Renal pelvis (tissue), 4 donors: ENCODE results near the gene PTPRN2. TPM values are rescaled to one million over a fixed set of nuclear protein-coding genes. Genes with fewer than 3 reads are reported as not detected.
"Not testable (repeated sequence)": the region's sequence is repeated elsewhere in the genome, so short reads cannot be mapped to it uniquely, and the experiment has no call there.

Source experiments
- DNase-seq: peaks from one replicate; pipeline ENCODE4 v3.0.0-alpha.2; 2013
- polyA plus RNA-seq, 3 donors: library from polyadenylated mRNA; unstranded; fragments of 120-200 nt; gene quantifications; one replicate each; pipeline ENCODE4 v1.2.1, GENCODE V29; 2013; ENCODE audit not compliant: insufficient read length in 3 of 3

Gene PTPRN2
- polyA plus RNA-seq, 3 donors: 6.6 to 7.5 (median 7.4) TPM

DNA sequence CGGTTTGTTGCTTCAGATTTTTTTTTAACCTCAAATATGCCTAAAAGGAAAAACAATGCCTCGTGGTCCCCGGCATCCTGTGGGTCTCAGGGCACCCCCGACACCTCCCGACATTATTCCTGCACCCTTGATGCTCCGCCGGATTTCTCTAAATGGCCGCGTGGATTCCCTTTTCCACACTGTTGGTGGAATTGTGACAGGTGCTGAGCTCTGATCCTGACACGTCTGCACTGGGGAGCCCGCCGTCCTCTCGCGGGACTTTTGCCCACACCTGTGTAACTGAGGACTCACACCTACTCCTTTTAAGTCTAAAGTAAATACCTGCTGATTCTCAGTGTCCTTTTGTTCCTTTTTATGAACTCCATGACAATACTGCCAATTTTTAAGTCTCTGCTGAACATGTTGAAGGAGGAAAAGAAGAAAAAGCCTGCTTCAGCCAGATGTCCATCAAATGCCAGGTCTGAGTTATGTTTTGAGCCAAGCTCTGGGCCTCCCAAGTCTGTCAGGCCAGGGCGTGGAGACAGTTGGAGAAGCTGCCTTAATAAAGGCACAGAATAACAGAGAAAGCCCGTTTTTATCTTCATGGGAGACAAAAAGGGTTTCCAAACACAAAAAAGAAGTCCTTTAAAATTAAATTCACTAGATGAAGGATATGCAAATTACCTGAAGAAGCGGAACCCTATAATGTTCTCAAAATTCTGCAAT lies 682.6 kb downstream of the PTPRN2 start:
- no peak for DNase-seq

DNA sequence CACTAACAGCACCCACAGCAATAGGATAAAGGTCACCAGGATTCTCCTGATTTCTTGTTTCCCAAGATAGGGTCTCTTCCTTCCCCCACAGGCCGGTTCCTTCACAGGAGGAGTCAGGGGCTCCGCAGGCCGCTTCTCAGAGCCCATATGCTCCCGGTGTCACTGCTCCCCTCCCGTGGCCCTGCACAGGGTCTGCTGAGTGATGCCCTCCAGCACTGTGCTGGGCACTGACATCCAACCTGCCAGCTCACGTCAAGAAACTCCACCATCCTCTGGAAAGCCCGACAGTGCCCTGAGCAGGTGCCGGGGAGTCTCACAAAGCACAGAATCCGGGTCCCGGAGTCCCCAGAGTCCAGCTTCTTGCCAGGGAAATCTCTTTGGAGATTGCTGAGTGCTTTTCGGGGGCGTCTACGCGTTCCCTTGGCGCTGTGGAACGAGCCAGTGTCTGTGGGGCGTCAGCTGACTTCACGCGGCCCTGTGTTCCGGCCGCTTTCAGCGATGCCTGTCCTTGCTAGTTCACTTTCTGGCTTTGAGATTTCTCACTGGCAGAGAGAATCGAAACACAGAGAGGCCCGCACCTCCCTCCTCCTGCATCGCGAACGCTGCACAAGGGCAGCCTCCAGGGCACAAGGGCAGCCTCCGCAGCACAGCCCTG lies 683.3 kb downstream of the PTPRN2 start:
- no peak for DNase-seq

DNA sequence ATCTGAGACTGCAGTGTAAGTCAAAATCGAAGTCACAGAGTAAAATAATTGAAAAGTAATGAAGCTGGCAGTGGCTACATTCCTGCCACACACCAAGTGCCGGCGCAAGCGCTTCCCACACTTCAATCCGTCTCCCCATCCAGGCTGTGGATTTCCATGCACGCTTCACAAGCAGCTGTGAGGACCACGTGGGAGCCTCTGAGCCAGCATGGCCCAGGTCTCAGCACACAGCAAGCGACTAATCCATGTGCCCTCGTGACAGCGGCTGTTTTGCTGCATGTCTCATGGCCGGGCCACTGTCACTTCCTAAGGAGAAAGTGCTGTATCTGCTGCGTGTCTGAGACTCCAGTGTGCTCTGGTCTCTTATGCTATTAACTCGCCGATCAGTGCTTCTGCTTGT lies 683.9 kb downstream of the PTPRN2 start:
- DNase-seq: no peak

DNA sequence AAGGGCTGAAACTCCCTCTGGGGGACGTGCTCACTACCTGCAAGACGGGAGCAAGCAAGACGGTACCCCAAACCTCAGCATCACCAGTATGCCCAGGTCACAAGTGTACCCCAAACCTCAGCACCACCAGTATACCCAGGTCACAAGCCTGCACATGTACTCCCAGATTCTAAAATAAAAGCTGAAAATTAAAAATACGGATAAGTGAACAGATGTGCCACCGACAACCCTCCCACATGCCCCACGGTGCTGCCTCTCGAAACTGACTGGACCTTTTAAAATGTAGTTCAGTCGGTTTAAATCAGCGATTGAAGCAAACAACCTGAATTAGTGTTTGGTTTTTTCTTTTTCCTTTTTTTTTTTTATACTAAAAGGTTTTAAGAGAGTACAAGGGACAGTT lies 684.3 kb downstream of the PTPRN2 start:
- DNase-seq: no peak

DNA sequence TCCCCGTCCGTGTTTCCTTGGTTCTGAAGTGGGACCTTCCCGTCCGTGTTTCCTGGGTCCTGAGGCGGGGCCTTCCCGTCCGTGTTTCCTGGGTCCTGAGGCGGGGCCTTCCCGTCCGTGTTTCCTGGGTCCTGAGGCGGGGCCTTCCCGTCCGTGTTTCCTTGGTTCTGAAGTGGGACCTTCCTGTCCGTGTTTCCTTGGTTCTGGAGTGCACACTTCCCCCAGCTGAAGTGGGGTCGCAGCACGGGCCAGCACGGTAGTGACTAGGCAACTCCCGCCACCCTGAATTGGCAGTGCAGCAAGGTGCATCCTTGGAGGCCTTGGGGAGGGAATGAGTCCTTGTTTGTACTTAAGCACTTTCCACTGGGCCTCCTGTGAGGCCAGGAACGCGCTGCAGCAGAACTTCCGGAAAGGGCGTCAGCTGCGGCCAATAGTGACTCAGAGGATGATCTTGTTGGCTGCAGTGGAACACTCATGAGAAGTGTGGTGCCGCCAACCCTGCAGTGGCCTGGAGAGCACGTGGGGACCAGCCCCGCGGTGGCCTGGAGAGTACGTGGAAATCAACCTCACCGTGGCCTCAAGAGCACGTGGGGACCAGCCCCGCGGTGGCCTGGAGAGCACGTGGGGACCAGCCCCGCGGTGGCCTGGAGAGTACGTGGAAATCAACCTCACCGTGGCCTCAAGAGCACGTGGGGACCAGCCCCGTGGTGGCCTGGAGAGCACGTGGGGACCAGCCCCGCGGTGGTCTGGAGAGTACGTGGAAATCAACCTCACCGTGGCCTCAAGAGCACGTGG lies 685.6 kb downstream of the PTPRN2 start:
- DNase-seq: not testable (repeated sequence)

DNA sequence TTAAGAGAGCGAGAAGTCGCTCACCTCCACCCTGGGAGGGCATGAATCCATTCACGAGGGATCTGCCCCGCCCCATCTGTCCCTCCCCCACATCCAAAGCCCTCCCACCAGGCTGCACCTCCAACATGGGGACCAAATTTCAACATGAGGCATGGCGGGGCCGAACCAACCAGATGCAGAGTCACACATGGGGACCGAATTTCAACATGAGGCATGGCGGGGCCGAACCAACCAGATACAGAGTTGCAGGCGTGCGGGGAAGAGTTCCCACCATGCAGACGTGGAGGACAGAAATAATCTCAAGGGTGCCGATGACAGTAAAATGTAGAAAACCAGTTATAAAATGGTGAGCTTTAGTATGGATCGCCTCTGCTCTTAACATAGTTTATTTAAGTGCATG lies 686.5 kb downstream of the PTPRN2 start:
- DNase-seq: no peak

DNA sequence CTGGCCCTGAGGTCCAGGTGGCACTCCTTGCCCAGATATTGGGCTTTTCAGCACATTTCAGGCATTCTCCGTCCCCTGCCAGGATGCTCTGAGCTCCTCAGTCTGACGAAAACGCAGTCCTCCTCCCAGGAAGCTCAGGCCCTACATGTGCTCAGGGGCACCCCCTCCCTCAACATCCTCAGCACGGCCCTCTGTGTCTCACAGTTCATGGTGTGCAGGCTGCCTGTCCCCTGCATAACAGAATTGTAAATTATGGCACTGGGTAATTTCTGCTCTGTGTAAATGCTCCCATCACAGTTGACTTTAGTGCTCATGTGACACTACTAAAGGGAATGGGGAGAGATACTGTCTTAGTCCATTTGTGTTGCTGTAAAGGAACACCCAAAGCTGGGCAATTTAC lies 687.1 kb downstream of the PTPRN2 start:
- DNase-seq: no peak

DNA sequence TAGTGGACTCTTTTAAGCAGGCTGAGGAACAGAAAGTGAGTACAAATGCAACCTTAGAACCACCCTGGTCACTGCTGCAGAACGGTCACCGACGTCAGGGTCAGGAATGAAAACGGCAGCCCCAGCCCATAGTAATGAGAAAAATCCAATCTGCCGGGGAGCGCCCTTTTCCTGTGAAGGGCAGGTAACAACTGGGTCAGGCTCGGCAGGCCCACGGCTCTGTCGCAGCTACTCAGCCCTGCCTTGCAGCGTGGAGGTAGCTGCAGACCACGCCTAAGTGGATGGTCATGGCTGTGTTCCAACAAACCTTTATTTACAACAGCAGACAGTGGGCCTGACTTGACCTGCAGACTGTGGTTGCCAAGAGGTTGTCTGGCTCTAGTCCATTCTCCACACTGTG lies 687.6 kb downstream of the PTPRN2 start:
- DNase-seq: no peak

DNA sequence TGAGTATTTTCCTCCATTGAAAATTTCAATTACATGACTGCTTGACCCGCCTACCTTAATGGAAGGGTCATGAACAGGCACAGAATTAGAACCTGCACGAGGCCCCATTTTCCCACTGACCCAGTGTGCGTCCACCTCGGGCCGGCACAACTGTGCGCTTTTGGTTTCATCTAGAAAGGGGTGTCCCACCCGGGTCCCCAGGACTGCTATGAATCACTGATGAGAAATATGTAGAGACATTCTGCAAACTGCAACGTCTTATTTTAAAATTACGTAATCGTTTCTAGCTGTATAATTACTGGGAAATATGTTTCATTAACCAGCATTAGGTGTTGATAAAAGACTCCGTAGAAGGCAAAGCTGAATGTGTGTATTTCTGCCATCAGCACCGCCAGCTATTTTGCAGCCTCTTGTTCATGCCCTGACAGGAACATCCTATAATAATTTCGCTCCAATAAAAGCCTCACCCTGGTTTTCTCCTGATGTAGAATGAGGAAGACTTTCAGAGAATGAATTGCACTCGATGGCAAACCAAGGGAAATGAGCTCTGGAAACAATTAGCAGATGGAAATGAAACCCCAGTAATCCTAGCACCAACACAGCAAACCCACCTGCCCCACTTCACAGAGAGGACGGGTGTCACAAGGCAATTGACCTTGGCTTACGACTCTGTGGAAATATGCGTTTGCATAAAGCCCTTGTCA lies 688.7 kb downstream of the PTPRN2 start:
- DNase-seq: no peak

DNA sequence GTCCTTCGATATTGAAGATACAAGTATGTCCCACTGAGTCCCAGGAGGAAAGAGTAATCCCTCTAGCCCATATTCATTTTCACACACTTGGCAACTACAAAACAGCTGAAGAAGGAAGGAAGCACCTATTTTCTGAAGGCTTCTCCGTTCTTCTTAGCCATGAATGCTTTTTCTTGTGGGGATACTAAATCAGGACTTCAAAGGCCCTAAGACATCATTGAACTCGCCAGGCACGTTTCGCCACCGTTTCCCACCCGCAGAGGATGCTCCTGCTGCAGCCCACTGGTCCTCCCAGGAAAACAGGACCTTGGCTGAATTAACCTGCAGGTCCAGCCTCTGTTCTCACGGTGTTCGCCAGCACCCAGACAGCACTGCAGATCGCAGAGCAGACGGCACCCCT lies 689.4 kb downstream of the PTPRN2 start:
- DNase-seq: no peak

DNA sequence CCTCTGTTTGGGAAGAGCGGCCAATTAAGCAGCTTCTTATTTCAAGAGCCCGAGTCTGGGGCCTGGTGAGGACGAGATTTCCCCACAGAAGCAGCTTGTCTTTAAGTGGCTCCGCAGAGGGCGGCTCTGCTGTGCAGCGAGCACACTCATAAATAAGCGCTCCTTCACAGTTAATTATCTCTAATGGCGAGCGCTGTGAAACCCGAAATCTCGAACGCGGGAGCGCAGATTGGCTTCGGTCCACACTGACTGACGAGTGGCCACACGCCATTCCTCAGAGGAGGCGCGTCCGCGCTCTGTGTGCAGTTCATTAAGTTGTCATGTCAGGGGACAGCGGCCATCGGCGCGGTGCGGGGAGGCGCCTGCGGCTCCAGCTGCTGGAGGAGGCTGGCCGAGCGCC lies 689.9 kb downstream of the PTPRN2 start:
- no peak for DNase-seq

DNA sequence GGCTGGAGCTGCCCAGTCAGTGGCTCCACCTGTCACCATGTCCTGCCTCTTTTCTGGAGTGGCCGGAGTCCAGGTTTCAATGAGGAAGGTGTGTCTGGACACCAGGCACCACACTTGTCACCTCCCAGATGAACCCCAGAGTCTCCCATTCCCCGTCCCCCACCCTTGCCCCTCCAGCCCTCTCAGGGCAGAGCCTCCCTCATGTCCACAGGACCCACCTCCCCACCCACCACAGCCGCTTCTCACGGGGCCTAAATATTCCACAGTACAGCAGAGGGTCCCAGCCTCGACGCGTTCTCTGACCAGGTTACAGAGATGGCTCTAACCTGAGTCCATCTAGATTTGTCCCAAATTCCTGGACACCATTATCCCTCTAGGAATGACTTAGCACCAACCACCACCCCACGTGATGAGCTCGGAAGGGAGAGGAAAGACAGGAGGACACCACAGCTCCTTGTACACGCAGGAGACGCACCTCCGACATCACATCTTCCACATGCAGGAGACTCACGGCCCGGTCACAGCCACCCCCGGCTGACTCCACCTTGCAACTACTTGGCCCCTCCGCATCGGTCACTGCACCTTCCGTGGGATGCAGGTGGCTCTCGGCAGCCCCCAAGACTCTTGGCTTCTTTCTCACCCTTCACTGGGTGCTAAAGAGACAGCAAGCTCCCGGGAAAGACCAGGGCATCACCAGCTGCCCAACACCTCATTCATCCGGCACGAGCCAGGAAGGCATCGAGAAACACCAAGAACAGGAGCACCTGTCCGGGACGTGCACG lies 690.7 kb downstream of the PTPRN2 start:
- DNase-seq: no peak

DNA sequence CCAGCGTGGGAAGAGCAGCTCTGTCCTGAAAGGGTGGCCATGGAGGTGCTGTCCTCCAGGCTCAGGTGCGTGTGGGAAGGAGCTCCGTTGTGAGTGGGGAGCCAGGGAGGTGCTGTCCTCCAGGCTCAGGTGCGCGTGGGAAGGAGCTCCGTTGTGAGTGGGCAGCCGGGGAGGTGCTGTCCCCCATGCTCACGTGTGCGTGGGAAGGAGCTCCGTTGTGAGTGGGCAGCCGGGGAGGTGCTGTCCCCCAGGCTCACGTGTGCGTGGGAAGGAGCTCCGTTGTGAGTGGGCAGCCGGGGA lies 691.3 kb downstream of the PTPRN2 start:
- DNase-seq: not testable (repeated sequence)

DNA sequence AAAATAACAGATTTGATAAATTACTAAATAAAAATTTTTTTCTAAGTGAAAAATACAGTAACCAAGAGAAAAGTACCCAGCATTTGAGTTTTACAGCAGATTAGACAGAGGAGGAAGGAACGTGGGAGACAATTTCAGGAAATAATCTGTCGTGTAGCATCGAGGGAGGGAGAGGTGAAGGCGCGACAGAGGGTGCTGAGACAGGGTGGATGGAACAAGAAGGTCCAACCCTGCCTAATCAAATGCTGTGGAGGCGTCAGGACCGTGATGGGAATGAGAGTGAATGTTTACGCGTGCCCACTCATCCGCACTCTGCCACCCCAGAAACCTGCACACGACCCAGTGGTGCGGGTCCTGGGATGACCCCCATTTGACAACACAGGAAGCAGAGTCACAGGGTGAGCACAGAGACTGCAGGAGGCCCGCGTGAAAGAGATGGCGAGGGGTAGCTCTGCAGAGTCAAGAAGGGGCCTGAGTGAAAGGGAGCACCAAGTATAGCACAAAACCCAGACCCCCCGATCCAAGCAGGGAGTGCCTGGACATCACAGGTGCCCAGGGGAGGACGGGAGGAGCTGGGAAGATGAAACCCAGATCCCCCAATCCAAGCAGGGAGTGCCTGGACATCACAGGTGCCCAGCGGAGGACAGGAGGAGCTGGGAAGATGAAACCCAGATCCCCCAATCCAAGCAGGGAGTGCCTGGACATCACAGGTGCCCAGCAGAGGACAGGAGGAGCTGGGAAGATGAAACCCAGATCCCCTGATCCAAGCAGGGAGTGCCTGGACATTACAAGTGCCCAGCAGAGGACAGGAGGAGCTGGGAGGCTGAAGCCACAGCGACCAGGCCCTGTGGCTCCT lies 691.9 kb downstream of the PTPRN2 start:
- DNase-seq: no peak

DNA sequence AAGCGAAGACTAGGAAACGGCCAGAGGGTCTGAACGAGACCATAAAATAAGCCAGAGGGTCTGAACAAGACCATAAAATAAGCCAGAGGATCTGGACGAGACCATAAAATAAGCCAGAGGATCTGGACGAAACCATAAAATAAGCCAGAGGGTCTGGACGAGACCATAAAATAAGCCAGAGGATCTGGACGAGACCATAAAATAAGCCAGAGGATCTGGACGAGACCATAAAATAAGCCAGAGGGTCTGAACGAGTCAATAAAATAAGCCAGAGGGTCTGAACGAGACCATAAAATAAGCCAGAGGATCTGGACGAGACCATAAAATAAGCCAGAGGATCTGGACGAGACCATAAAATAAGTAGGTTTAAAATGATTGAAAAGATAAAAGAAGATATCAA lies 692.5 kb downstream of the PTPRN2 start:
- not testable (repeated sequence) for DNase-seq

DNA sequence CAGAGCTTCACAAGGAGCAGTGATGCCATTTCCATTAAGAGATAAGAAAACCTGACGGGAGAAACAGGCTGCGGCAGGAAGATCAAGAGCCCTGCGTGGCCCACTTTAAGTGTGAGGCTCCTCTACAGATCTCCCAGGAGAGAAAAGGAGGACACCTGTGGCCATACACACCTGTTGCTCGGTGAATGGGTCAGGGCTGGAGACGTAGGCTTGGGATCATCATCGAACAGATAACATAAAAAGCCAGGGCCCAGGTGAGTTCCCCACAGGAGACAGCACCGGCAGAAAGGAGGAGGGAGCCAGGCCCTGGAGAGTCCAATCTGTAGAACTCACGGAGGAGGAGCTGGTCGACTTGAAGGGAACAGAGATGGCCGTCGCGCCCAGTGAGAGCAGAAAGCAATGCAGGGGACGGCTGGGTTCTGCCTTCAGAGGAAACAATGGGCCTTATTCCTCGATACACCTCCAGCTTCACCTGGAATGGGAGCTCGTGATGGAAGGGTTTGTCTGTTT lies 694.0 kb downstream of the PTPRN2 start:
- no peak for DNase-seq

DNA sequence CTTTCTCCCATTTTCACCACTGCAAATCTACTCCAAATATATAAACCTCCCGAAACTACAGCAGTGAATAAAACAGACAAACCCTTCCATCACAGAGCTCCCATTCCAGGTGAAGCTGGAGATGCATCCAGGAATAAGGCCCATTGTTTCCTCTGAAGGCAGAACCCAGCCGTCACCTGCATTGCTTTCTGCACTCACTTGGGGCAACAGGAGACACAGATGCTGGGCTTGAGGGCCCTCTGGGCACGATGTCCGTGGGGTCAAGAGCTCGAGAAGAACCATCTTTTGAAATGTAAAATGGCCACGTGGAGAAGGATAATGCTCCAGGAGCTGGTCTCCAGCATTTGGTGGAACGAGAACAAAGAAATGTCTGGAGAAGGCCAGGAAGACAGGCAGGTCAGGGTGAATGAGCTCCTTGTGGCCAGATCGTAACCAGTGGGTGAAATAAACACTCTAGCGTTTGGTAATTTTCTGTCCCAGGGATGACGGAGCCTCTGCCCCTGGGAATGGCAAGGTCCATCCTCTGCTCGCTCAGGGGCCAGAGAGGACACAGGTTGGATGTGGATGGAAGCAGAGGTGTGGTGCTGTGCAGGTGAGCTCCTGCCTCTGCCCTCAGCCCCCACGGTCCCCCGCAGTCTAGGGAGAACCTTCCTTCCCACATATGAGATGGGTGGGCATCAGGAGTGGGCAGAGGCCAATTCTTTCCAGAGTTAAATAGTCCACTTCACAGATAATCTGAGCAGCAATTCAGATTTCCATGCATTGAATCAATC lies 694.7 kb downstream of the PTPRN2 start:
- no peak for DNase-seq

DNA sequence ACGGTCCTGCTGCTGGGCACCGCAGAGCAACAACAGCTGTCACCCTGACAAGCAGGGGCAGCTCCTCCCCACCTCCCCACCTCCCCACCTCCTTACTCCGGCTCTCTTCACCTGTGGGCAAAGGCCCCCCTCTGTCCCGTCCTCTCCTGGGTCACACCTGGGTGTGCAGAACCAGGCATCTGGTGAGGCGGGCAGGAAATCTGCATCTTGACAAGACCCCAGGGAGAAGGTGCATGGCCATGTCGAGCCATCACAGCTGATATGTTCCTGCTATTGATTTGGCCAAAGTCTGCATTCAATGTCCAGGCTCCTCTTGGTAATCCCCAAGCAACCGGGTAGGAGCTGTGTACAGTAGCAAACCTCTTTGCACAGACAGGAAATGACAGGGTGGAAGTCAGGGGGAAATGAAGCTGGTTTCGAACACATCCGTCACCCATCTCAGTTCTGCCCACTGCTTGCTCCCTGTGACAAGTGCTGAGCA lies 696.7 kb downstream of the PTPRN2 start:
- DNase-seq: no peak

DNA sequence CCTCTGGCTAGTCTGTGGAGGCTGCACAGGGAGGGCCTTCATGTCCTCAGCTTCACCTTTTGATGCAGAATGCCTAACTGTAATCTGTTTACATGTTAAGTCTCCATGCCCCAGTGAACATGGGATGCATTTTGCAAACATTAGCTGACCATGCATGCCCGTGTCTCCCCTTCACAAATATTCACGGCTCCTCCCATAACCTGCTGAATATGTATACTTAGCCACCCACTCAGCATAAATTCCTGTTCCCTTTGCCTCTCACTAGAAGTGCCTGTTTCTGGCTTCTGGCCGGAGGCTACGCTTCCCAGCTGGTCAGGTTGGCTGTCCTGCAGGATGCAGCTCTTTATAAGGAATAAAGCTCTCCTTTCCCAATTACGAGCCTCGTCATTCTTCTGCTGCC lies 698.1 kb downstream of the PTPRN2 start:
- no peak for DNase-seq

DNA sequence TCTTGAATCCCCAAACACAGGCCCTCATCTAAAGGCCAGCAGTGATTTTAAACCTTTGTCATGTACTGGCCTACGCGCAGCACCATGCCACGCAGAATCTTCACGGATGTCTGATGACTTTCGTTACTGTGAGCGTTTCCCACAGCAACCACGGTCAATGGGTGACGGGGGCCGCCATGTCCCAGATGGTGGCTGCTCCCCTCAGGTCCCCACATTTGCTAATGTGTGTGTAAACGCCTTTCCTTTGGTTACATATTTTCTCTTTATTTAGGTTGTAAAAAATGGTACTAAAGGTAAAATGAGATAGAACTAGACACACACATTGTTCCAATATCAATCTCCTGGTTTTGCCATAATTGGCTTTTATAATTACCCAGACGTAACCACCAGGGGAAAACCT lies 699.0 kb downstream of the PTPRN2 start:
- DNase-seq: no peak
